Measurements from ENCODE around the gene SLC8B1. TPM values are rescaled to one million over a fixed set of nuclear protein-coding genes. Genes with fewer than 3 reads are reported as not detected.

SLC8B1 gene
- 41.0 and 45.6 TPM in 2 replicates for total RNA-seq
- long read RNA-seq, partial matches to known transcripts: 57 of 71 reads
- long read RNA-seq, other reads (novel, unspliced or antisense): 13 of 71 reads

GRCh38 chr12:113334786-113335539, at the start of gene SLC8B1:
SLC8B1 (minus strand) TSS chr12:113335109; CDS start chr12:113332878, 2,231 bp downstream.
- H3K27me3 Mint-ChIP-seq (ENCODE audit: unreplicated experiment): no peaks in the 10 kb centered on the region
- H3K27ac Mint-ChIP-seq (ENCODE audit: unreplicated experiment): peak within 1 kb of the TSS; percentile 82
- H3K9me3 Mint-ChIP-seq (ENCODE audit: unreplicated experiment): no peaks in the 10 kb centered on the region
- peaks cover 24% of the 10 kb centered on the region for H3K4me1 Mint-ChIP-seq (ENCODE audit: unreplicated experiment)
- peaks cover 18% of the 10 kb centered on the region for H3K36me3 Mint-ChIP-seq (ENCODE audit: unreplicated experiment)
- TF ChIP-seq, protein P1, sequence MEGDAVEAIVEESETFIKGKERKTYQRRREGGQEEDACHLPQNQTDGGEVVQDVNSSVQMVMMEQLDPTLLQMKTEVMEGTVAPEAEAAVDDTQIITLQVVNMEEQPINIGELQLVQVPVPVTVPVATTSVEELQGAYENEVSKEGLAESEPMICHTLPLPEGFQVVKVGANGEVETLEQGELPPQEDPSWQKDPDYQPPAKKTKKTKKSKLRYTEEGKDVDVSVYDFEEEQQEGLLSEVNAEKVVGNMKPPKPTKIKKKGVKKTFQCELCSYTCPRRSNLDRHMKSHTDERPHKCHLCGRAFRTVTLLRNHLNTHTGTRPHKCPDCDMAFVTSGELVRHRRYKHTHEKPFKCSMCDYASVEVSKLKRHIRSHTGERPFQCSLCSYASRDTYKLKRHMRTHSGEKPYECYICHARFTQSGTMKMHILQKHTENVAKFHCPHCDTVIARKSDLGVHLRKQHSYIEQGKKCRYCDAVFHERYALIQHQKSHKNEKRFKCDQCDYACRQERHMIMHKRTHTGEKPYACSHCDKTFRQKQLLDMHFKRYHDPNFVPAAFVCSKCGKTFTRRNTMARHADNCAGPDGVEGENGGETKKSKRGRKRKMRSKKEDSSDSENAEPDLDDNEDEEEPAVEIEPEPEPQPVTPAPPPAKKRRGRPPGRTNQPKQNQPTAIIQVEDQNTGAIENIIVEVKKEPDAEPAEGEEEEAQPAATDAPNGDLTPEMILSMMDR (IDR thresholded peaks at IDR 0.05): no peak
- DNase-seq (ENCODE audit: extremely low spot score, unreplicated experiment): peak; percentile 96
- H3K4me3 Mint-ChIP-seq (ENCODE audit: unreplicated experiment): peak within 1 kb of the TSS; percentile 97

GRCh38 chr12:113382206-113382605, 47.3 kb upstream of the SLC8B1 start:
- no peak for DNase-seq (ENCODE audit: extremely low spot score, unreplicated experiment)
- H3K36me3 Mint-ChIP-seq (ENCODE audit: unreplicated experiment): peaks cover 25% of the 10 kb centered on the region
- no peak overlapping the region for H3K27ac Mint-ChIP-seq (ENCODE audit: unreplicated experiment)
- no peaks in the 10 kb centered on the region for H3K9me3 Mint-ChIP-seq (ENCODE audit: unreplicated experiment)
- no peak overlapping the region for H3K4me3 Mint-ChIP-seq (ENCODE audit: unreplicated experiment)
- TF ChIP-seq, protein P1 (IDR thresholded peaks at IDR 0.05): no peak
- H3K27me3 Mint-ChIP-seq (ENCODE audit: unreplicated experiment): no peaks in the 10 kb centered on the region
- H3K4me1 Mint-ChIP-seq (ENCODE audit: unreplicated experiment): no peaks in the 10 kb centered on the region

DNA sequence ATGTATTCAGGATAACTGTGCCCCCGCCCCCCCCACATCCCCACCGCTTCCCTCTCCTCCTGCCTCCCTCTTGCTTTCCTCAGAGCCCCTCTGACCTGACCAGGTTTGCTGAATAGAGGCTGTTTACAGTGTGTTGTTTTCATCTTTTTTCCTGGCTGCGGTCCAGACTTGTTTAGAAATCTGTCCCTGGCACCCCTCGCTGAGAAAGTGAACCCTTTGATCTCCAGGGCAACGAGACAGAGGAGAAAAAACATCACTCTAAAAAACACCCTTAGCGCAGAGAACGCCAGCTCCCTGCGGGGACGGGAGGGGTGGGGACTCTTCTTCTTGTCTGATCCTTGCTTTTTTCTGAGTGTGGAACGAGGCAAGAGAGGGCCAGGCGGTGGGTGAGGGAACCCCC, 46.3 kb upstream of the SLC8B1 start:
- DNase-seq (ENCODE audit: extremely low spot score, unreplicated experiment): no peak
- Mint-ChIP-seq H3K4me3 (ENCODE audit: unreplicated experiment) (no peak overlapping the region), H3K36me3 (ENCODE audit: unreplicated experiment) (peaks cover 28% of the 10 kb centered on the region), H3K27me3 (ENCODE audit: unreplicated experiment) (no peaks in the 10 kb centered on the region), H3K27ac (ENCODE audit: unreplicated experiment) (no peak overlapping the region), H3K9me3 (ENCODE audit: unreplicated experiment) (no peaks in the 10 kb centered on the region), H3K4me1 (ENCODE audit: unreplicated experiment) (no peaks in the 10 kb centered on the region)
- TF ChIP-seq, protein P1 (IDR thresholded peaks at IDR 0.05): no peak

- peaks cover 29% of the 10 kb centered on the region for H3K36me3 Mint-ChIP-seq (ENCODE audit: unreplicated experiment)
- H3K27ac Mint-ChIP-seq (ENCODE audit: unreplicated experiment): no peak overlapping the region
- no peaks in the 10 kb centered on the region for H3K4me1 Mint-ChIP-seq (ENCODE audit: unreplicated experiment)
- no peaks in the 10 kb centered on the region for H3K27me3 Mint-ChIP-seq (ENCODE audit: unreplicated experiment)
- no peak overlapping the region for H3K4me3 Mint-ChIP-seq (ENCODE audit: unreplicated experiment)
- H3K9me3 Mint-ChIP-seq (ENCODE audit: unreplicated experiment): no peaks in the 10 kb centered on the region
- TF ChIP-seq, protein P1 (IDR thresholded peaks at IDR 0.05): no peak
- no peak for DNase-seq (ENCODE audit: extremely low spot score, unreplicated experiment)
These were observed 43.4 kb upstream of the SLC8B1 start for GRCh38 chr12:113378291-113378690.

- Mint-ChIP-seq H3K36me3 (ENCODE audit: unreplicated experiment) (peaks cover 21% of the 10 kb centered on the region), H3K4me1 (ENCODE audit: unreplicated experiment) (no peaks in the 10 kb centered on the region), H3K27ac (ENCODE audit: unreplicated experiment) (no peak overlapping the region), H3K4me3 (ENCODE audit: unreplicated experiment) (no peak overlapping the region), H3K27me3 (ENCODE audit: unreplicated experiment) (no peaks in the 10 kb centered on the region), H3K9me3 (ENCODE audit: unreplicated experiment) (no peaks in the 10 kb centered on the region)
- DNase-seq (ENCODE audit: extremely low spot score, unreplicated experiment): no peak
- TF ChIP-seq, protein P1 (IDR thresholded peaks at IDR 0.05): no peak
These were observed 40.0 kb upstream of the SLC8B1 start for GRCh38 chr12:113374823-113375428.

All from osteocyte (in vitro differentiated cells).